Stimulated activated naive CD8-positive, alpha-beta T cell treated with anti-CD3 and anti-CD28 coated beads, Interleukin-15, amount 100 ng/mL, for 72 hours (primary cell): Measurements from ENCODE around the gene ZMAT5.

Source experiments
- ATAC-seq: fragments of 150-1000 bp; cut with Tn5 transposase; 2 replicates; pipeline ENCODE4 v1.10.0; 2021; ENCODE audit warnings: mild to moderate bottlenecking, moderate library complexity
- DNase-seq, 2 donors: peaks; one replicate each; pipeline ENCODE4 v3.0.0; 2021 to 2022
- H3K27ac Mint-ChIP-seq, 2 donors: one replicate each; pipeline ENCODE4 v1.8.0; 2022; ENCODE audit warnings: mild to moderate bottlenecking in 2 of 2, mixed read lengths in 2 of 2, moderate library complexity in 2 of 2
- H3K27me3 Mint-ChIP-seq: one replicate; pipeline ENCODE4 v1.8.0; 2022; ENCODE audit warnings: mixed read lengths
- H3K4me1 Mint-ChIP-seq: one replicate; pipeline ENCODE4 v1.8.0; 2022; ENCODE audit warnings: mild to moderate bottlenecking, mixed read lengths
- H3K4me3 Mint-ChIP-seq, 2 donors: one replicate each; pipeline ENCODE4 v1.8.0; 2022; ENCODE audit warnings: mild to moderate bottlenecking in 2 of 2, mixed read lengths in 2 of 2, moderate library complexity in 1 of 2
- H3K9me3 Mint-ChIP-seq, 2 donors: one replicate each; pipeline ENCODE4 v1.8.0; 2022; ENCODE audit warnings: mixed read lengths in 2 of 2

The ZMAT5 gene

GRCh38 chr22:29731058-29731850 is 35.6 kb downstream of the ZMAT5 start:
- ATAC-seq, result no peak
- Mint-ChIP-seq H3K4me3 (no peak overlapping the region), H3K27ac (no peak overlapping the region)

GRCh38 chr22:29729161-29729560 is 37.6 kb downstream of the ZMAT5 start:
- Mint-ChIP-seq H3K27ac (no peak overlapping the region), H3K9me3 (no peaks in the 10 kb centered on the region), H3K27me3 (peaks cover 16% of the 10 kb centered on the region), H3K4me1 (no peaks in the 10 kb centered on the region), H3K4me3 (no peak overlapping the region)
- no peak for ATAC-seq
- DNase-seq, result no peak

More at GRCh38 chr22:29731058-29731850, 35.6 kb downstream of the ZMAT5 start:
- no peak for DNase-seq
- H3K9me3 Mint-ChIP-seq, result no peaks in the 10 kb centered on the region
- peaks cover 7% of the 10 kb centered on the region for H3K27me3 Mint-ChIP-seq
- no peaks in the 10 kb centered on the region for H3K4me1 Mint-ChIP-seq

- H3K4me1 Mint-ChIP-seq, result no peaks in the 10 kb centered on the region
- H3K9me3 Mint-ChIP-seq, result no peaks in the 10 kb centered on the region
- ATAC-seq, result peak; percentile 37
- H3K4me3 Mint-ChIP-seq, result no peak overlapping the region
- H3K27ac Mint-ChIP-seq, result peak overlapping the region in 1 of 2 donors; percentile 59
- H3K27me3 Mint-ChIP-seq, result peaks cover 36% of the 10 kb centered on the region
- no peak for DNase-seq
Measured at GRCh38 chr22:29727131-29727523, 39.7 kb downstream of the ZMAT5 start.

- ATAC-seq, result no peak
- no peak for DNase-seq
- no peaks in the 10 kb centered on the region for H3K9me3 Mint-ChIP-seq
- peaks cover 41% of the 10 kb centered on the region for H3K27me3 Mint-ChIP-seq
- H3K4me3 Mint-ChIP-seq, result no peak overlapping the region
- H3K4me1 Mint-ChIP-seq, result no peaks in the 10 kb centered on the region
- peak overlapping the region in 1 of 2 donors; percentile 59 for H3K27ac Mint-ChIP-seq
Measured at GRCh38 chr22:29726512-29727130, 40.2 kb downstream of the ZMAT5 start.

- ATAC-seq (no peak), DNase-seq (no peak)
- no peaks in the 10 kb centered on the region for H3K9me3 Mint-ChIP-seq
- peaks cover 46% of the 10 kb centered on the region for H3K27me3 Mint-ChIP-seq
- no peak overlapping the region for H3K27ac Mint-ChIP-seq
- no peaks in the 10 kb centered on the region for H3K4me1 Mint-ChIP-seq
- no peak overlapping the region for H3K4me3 Mint-ChIP-seq
Measured at GRCh38 chr22:29726106-29726505, 40.7 kb downstream of the ZMAT5 start.

- no peak overlapping the region for H3K27ac Mint-ChIP-seq
- H3K9me3 Mint-ChIP-seq, result no peaks in the 10 kb centered on the region
- H3K4me3 Mint-ChIP-seq, result no peak overlapping the region
- H3K4me1 Mint-ChIP-seq, result no peaks in the 10 kb centered on the region
- DNase-seq, result no peak
- no peak for ATAC-seq
- peaks cover 50% of the 10 kb centered on the region for H3K27me3 Mint-ChIP-seq
Measured at GRCh38 chr22:29724843-29725242, 42.0 kb downstream of the ZMAT5 start.

GRCh38 chr22:29723766-29724165 is 43.0 kb downstream of the ZMAT5 start:
- Mint-ChIP-seq H3K4me3 (no peak overlapping the region), H3K9me3 (no peaks in the 10 kb centered on the region), H3K27me3 (peaks cover 61% of the 10 kb centered on the region), H3K27ac (no peak overlapping the region), H3K4me1 (peaks cover 8% of the 10 kb centered on the region)
- DNase-seq (no peak), ATAC-seq (no peak)

GRCh38 chr22:29722587-29722986 is 44.2 kb downstream of the ZMAT5 start:
- no peaks in the 10 kb centered on the region for H3K9me3 Mint-ChIP-seq
- ATAC-seq (no peak), DNase-seq (no peak)
- peaks cover 73% of the 10 kb centered on the region for H3K27me3 Mint-ChIP-seq
- H3K27ac Mint-ChIP-seq, result no peak overlapping the region
- peaks cover 8% of the 10 kb centered on the region for H3K4me1 Mint-ChIP-seq
- H3K4me3 Mint-ChIP-seq, result no peak overlapping the region

GRCh38 chr22:29722151-29722550 is 44.7 kb downstream of the ZMAT5 start:
- H3K9me3 Mint-ChIP-seq, result no peaks in the 10 kb centered on the region
- DNase-seq (no peak), ATAC-seq (no peak)
- H3K4me3 Mint-ChIP-seq, result no peak overlapping the region
- no peak overlapping the region for H3K27ac Mint-ChIP-seq
- peaks cover 8% of the 10 kb centered on the region for H3K4me1 Mint-ChIP-seq
- H3K27me3 Mint-ChIP-seq, result peaks cover 77% of the 10 kb centered on the region

GRCh38 chr22:29720811-29721323 is 45.9 kb downstream of the ZMAT5 start:
- no peak for ATAC-seq
- Mint-ChIP-seq H3K4me3 (no peak overlapping the region), H3K27ac (no peak overlapping the region), H3K27me3 (peaks cover 83% of the 10 kb centered on the region), H3K9me3 (no peaks in the 10 kb centered on the region), H3K4me1 (peaks cover 8% of the 10 kb centered on the region)
- DNase-seq, result no peak

GRCh38 chr22:29719899-29720645 is 46.7 kb downstream of the ZMAT5 start, which contains the start of gene CABP7:
CABP7 (plus strand) TSS chr22:29720003; CDS start chr22:29720425, 422 bp downstream.
- H3K4me1 Mint-ChIP-seq, result peaks cover 8% of the 10 kb centered on the region
- H3K4me3 Mint-ChIP-seq, result peak within 1 kb of the TSS in 1 of 2 donors; percentile 73
- H3K27me3 Mint-ChIP-seq, result peaks cover 80% of the 10 kb centered on the region
- H3K27ac Mint-ChIP-seq, result no peak within 1 kb of the TSS
- no peak for DNase-seq
- peak; percentile 30 for ATAC-seq
- H3K9me3 Mint-ChIP-seq, result no peaks in the 10 kb centered on the region

GRCh38 chr22:29718949-29719898 is 47.6 kb downstream of the ZMAT5 start:
- Mint-ChIP-seq H3K27me3 (peaks cover 87% of the 10 kb centered on the region), H3K4me3 (peak overlapping the region in 1 of 2 donors; percentile 73), H3K27ac (no peak overlapping the region), H3K4me1 (peaks cover 8% of the 10 kb centered on the region), H3K9me3 (no peaks in the 10 kb centered on the region)
- ATAC-seq (no peak), DNase-seq (no peak)

GRCh38 chr22:29717789-29718188 is 49.0 kb downstream of the ZMAT5 start:
- H3K4me3 Mint-ChIP-seq, result no peak overlapping the region
- DNase-seq (no peak), ATAC-seq (no peak)
- H3K9me3 Mint-ChIP-seq, result no peaks in the 10 kb centered on the region
- no peak overlapping the region for H3K27ac Mint-ChIP-seq
- peaks cover 8% of the 10 kb centered on the region for H3K4me1 Mint-ChIP-seq
- H3K27me3 Mint-ChIP-seq, result peaks cover 83% of the 10 kb centered on the region

GRCh38 chr22:29716814-29717545 is 49.8 kb downstream of the ZMAT5 start:
- DNase-seq (peak in 1 of 2 donors; percentile 19), ATAC-seq (no peak)
- Mint-ChIP-seq H3K27ac (no peak overlapping the region), H3K27me3 (peaks cover 75% of the 10 kb centered on the region), H3K4me3 (no peak overlapping the region), H3K9me3 (no peaks in the 10 kb centered on the region), H3K4me1 (peaks cover 8% of the 10 kb centered on the region)
